ENCODE results near the gene CLIC6. TPM values are rescaled to one million over a fixed set of nuclear protein-coding genes. Genes with fewer than 3 reads are reported as not detected.

Gene CLIC6
- total RNA-seq, 1 experiment from 2014 or later, result not detected

DNA sequence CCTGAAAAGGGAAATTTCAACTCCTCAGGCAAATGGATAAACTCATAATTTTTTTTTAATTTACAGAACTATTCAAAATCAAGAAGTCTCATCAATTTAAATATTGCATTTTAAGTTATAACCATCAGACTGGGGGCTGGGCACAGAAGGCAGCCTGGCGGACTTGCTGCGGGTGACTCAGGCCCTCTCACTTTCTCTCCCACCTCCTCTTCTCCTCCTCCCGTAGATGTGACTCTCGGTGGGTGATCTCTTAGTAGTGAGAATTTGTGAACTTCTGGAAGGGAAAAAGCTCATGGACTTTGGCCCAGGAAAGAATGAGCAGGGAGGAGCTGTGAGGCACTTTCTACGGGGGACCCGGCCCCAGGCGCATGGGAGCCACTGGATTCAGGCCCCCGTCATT is 32.9 kb downstream of the CLIC6 start:
- Histone ChIP-seq H3K9me2 (replicated peaks; ENCODE audit: insufficient read depth, low read length) (no peaks in the 10 kb centered on the region), H3K4me2 (ENCODE audit: low read depth, low read length, poor library complexity, severe bottlenecking) (no peak overlapping the region), H3K4me3 (ENCODE audit: low read length) (no peak overlapping the region), H4K20me1 (ENCODE audit: insufficient read depth, low read depth, low read length) (no peaks in the 10 kb centered on the region), H3K27ac (ENCODE audit: low read length) (no peak overlapping the region), H3K36me3 (ENCODE audit: insufficient read depth, low read length) (no peaks in the 10 kb centered on the region), H3K9me3 (ENCODE audit: low read length) (no peaks in the 10 kb centered on the region), H3K9ac (ENCODE audit: low read length) (no peak overlapping the region), H3K79me2 (ENCODE audit: low read length) (no peaks in the 10 kb centered on the region), H2AFZ (ENCODE audit: low read length) (no peak overlapping the region), H3K4me1 (ENCODE audit: low read length) (no peaks in the 10 kb centered on the region), H3K27me3 (ENCODE audit: low read length) (no peaks in the 10 kb centered on the region)
- no peak for DNase-seq

GRCh38 chr21:34702341-34703170 is 33.8 kb downstream of the CLIC6 start:
- H3K27me3 ChIP-seq (ENCODE audit: low read length), result no peaks in the 10 kb centered on the region

GRCh38 chr21:34703571-34703970 is 34.8 kb downstream of the CLIC6 start:
- Histone ChIP-seq H3K36me3 (ENCODE audit: insufficient read depth, low read length) (no peaks in the 10 kb centered on the region), H3K4me1 (ENCODE audit: low read length) (peaks cover 9% of the 10 kb centered on the region), H3K79me2 (ENCODE audit: low read length) (no peaks in the 10 kb centered on the region), H2AFZ (ENCODE audit: low read length) (no peak overlapping the region), H3K9me3 (ENCODE audit: low read length) (no peaks in the 10 kb centered on the region), H3K4me3 (ENCODE audit: low read length) (no peak overlapping the region), H3K4me2 (ENCODE audit: low read depth, low read length, poor library complexity, severe bottlenecking) (no peak overlapping the region), H3K27me3 (ENCODE audit: low read length) (no peaks in the 10 kb centered on the region), H3K9me2 (replicated peaks; ENCODE audit: insufficient read depth, low read length) (no peaks in the 10 kb centered on the region), H4K20me1 (ENCODE audit: insufficient read depth, low read depth, low read length) (no peaks in the 10 kb centered on the region), H3K27ac (ENCODE audit: low read length) (no peak overlapping the region), H3K9ac (ENCODE audit: low read length) (no peak overlapping the region)
- DNase-seq, result no peak

More at GRCh38 chr21:34702341-34703170, 33.8 kb downstream of the CLIC6 start:
- Histone ChIP-seq H3K27ac (ENCODE audit: low read length) (no peak overlapping the region), H2AFZ (ENCODE audit: low read length) (no peak overlapping the region), H3K79me2 (ENCODE audit: low read length) (no peaks in the 10 kb centered on the region), H3K4me2 (ENCODE audit: low read depth, low read length, poor library complexity, severe bottlenecking) (no peak overlapping the region), H3K4me1 (ENCODE audit: low read length) (peaks cover 2% of the 10 kb centered on the region), H3K9me2 (replicated peaks; ENCODE audit: insufficient read depth, low read length) (no peaks in the 10 kb centered on the region), H3K9me3 (ENCODE audit: low read length) (no peaks in the 10 kb centered on the region), H3K4me3 (ENCODE audit: low read length) (no peak overlapping the region), H3K36me3 (ENCODE audit: insufficient read depth, low read length) (no peaks in the 10 kb centered on the region), H3K9ac (ENCODE audit: low read length) (no peak overlapping the region), H4K20me1 (ENCODE audit: insufficient read depth, low read depth, low read length) (no peaks in the 10 kb centered on the region)
- no peak for DNase-seq

- H3K4me3 ChIP-seq (ENCODE audit: low read length), result no peak overlapping the region
- no peak for DNase-seq
- no peaks in the 10 kb centered on the region for H3K27me3 ChIP-seq (ENCODE audit: low read length)
- no peak overlapping the region for H3K27ac ChIP-seq (ENCODE audit: low read length)
- H2AFZ ChIP-seq (ENCODE audit: low read length), result no peak overlapping the region
- H3K9me2 ChIP-seq (replicated peaks; ENCODE audit: insufficient read depth, low read length), result no peaks in the 10 kb centered on the region
- no peaks in the 10 kb centered on the region for H3K9me3 ChIP-seq (ENCODE audit: low read length)
- no peak overlapping the region for H3K9ac ChIP-seq (ENCODE audit: low read length)
- peaks cover 9% of the 10 kb centered on the region for H3K4me1 ChIP-seq (ENCODE audit: low read length)
- H3K4me2 ChIP-seq (ENCODE audit: low read depth, low read length, poor library complexity, severe bottlenecking), result no peak overlapping the region
- H4K20me1 ChIP-seq (ENCODE audit: insufficient read depth, low read depth, low read length), result no peaks in the 10 kb centered on the region
- H3K36me3 ChIP-seq (ENCODE audit: insufficient read depth, low read length), result no peaks in the 10 kb centered on the region
- no peaks in the 10 kb centered on the region for H3K79me2 ChIP-seq (ENCODE audit: low read length)
Measured at GRCh38 chr21:34704119-34704518, 35.3 kb downstream of the CLIC6 start.

DNA sequence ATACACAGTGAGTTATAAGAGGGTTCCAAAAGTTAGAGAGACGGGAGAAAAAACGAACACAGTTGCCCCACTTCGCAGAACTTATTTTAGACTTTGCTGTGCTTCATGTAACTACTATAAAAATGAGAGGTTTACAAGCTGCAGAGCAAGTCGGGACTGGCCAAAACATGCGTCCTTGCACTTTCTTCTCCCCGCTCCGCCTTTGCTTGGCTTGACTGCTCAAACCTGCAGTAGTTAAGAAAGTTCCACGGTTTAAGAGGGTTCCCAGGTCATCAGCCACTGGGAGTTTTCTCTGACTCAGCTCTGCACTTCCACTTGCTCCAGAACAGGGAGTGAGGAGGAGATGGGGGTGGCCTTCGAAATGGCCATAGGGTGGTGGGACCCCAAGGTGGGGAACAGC is 36.2 kb downstream of the CLIC6 start:
- Histone ChIP-seq H3K27me3 (ENCODE audit: low read length) (no peaks in the 10 kb centered on the region), H3K4me3 (ENCODE audit: low read length) (no peak overlapping the region), H3K9me2 (replicated peaks; ENCODE audit: insufficient read depth, low read length) (no peaks in the 10 kb centered on the region), H3K27ac (ENCODE audit: low read length) (no peak overlapping the region), H2AFZ (ENCODE audit: low read length) (no peak overlapping the region), H3K36me3 (ENCODE audit: insufficient read depth, low read length) (no peaks in the 10 kb centered on the region), H3K4me1 (ENCODE audit: low read length) (peaks cover 9% of the 10 kb centered on the region), H3K79me2 (ENCODE audit: low read length) (no peaks in the 10 kb centered on the region), H3K4me2 (ENCODE audit: low read depth, low read length, poor library complexity, severe bottlenecking) (no peak overlapping the region), H4K20me1 (ENCODE audit: insufficient read depth, low read depth, low read length) (no peaks in the 10 kb centered on the region), H3K9me3 (ENCODE audit: low read length) (no peaks in the 10 kb centered on the region), H3K9ac (ENCODE audit: low read length) (no peak overlapping the region)
- no peak for DNase-seq

- H3K9me2 ChIP-seq (replicated peaks; ENCODE audit: insufficient read depth, low read length), result no peaks in the 10 kb centered on the region
- no peak for DNase-seq
- H4K20me1 ChIP-seq (ENCODE audit: insufficient read depth, low read depth, low read length), result no peaks in the 10 kb centered on the region
- peaks cover 9% of the 10 kb centered on the region for H3K4me1 ChIP-seq (ENCODE audit: low read length)
- H2AFZ ChIP-seq (ENCODE audit: low read length), result no peak overlapping the region
- H3K79me2 ChIP-seq (ENCODE audit: low read length), result no peaks in the 10 kb centered on the region
- H3K9me3 ChIP-seq (ENCODE audit: low read length), result no peaks in the 10 kb centered on the region
- no peak overlapping the region for H3K4me3 ChIP-seq (ENCODE audit: low read length)
- no peak overlapping the region for H3K9ac ChIP-seq (ENCODE audit: low read length)
- H3K27me3 ChIP-seq (ENCODE audit: low read length), result no peaks in the 10 kb centered on the region
- H3K36me3 ChIP-seq (ENCODE audit: insufficient read depth, low read length), result no peaks in the 10 kb centered on the region
- no peak overlapping the region for H3K4me2 ChIP-seq (ENCODE audit: low read depth, low read length, poor library complexity, severe bottlenecking)
- no peak overlapping the region for H3K27ac ChIP-seq (ENCODE audit: low read length)
Measured at GRCh38 chr21:34706337-34706736, 37.5 kb downstream of the CLIC6 start.

- Histone ChIP-seq H3K9me3 (ENCODE audit: low read length) (no peaks in the 10 kb centered on the region), H3K79me2 (ENCODE audit: low read length) (no peaks in the 10 kb centered on the region), H3K27me3 (ENCODE audit: low read length) (no peaks in the 10 kb centered on the region), H2AFZ (ENCODE audit: low read length) (no peak overlapping the region), H3K9ac (ENCODE audit: low read length) (no peak overlapping the region), H3K4me1 (ENCODE audit: low read length) (peaks cover 9% of the 10 kb centered on the region), H3K36me3 (ENCODE audit: insufficient read depth, low read length) (no peaks in the 10 kb centered on the region), H3K9me2 (replicated peaks; ENCODE audit: insufficient read depth, low read length) (no peaks in the 10 kb centered on the region), H3K27ac (ENCODE audit: low read length) (no peak overlapping the region), H3K4me2 (ENCODE audit: low read depth, low read length, poor library complexity, severe bottlenecking) (no peak overlapping the region), H4K20me1 (ENCODE audit: insufficient read depth, low read depth, low read length) (no peaks in the 10 kb centered on the region), H3K4me3 (ENCODE audit: low read length) (no peak overlapping the region)
- DNase-seq, result no peak
Measured at GRCh38 chr21:34707876-34708325, 39.1 kb downstream of the CLIC6 start.

- DNase-seq, result no peak
- no peaks in the 10 kb centered on the region for H3K9me2 ChIP-seq (replicated peaks; ENCODE audit: insufficient read depth, low read length)
Measured at GRCh38 chr21:34713621-34714020, 44.8 kb downstream of the CLIC6 start.

More at GRCh38 chr21:34713621-34714020, 44.8 kb downstream of the CLIC6 start:
- Histone ChIP-seq H2AFZ (ENCODE audit: low read length) (no peak overlapping the region), H3K27ac (ENCODE audit: low read length) (no peak overlapping the region), H3K4me1 (ENCODE audit: low read length) (peaks cover 23% of the 10 kb centered on the region), H3K79me2 (ENCODE audit: low read length) (no peaks in the 10 kb centered on the region), H3K9ac (ENCODE audit: low read length) (no peak overlapping the region), H3K4me2 (ENCODE audit: low read depth, low read length, poor library complexity, severe bottlenecking) (no peak overlapping the region), H3K27me3 (ENCODE audit: low read length) (no peaks in the 10 kb centered on the region), H3K9me3 (ENCODE audit: low read length) (no peaks in the 10 kb centered on the region), H3K36me3 (ENCODE audit: insufficient read depth, low read length) (no peaks in the 10 kb centered on the region), H3K4me3 (ENCODE audit: low read length) (no peak overlapping the region), H4K20me1 (ENCODE audit: insufficient read depth, low read depth, low read length) (no peaks in the 10 kb centered on the region)

Measured in Karpas-422 (cell line).